HEK293 (cell line): Measurements from ENCODE around the gene IL17REL.

Experiments used
- ZNF561 ChIP-seq: fragments of 450-650 bp; IDR thresholded peaks from 2 replicates; pipeline ENCODE4 v1.5.1; 2018; ENCODE audit warnings: missing biosample characterization, missing genetic modification characterization, borderline replicate concordance
- ZNF670 ChIP-seq: fragments of 450-650 bp; formaldehyde crosslinking; IDR thresholded peaks from 2 replicates; pipeline ENCODE4 v1.5.1; 2016; ENCODE audit warnings: missing biosample characterization, missing genetic modification characterization, low read depth
- ZNF707 ChIP-seq: fragments of 450-650 bp; formaldehyde crosslinking; IDR thresholded peaks from 2 replicates; pipeline ENCODE4 v1.5.1; 2016; ENCODE audit warnings: missing biosample characterization, missing genetic modification characterization
- TF ChIP-seq, protein P1 (sequence below): fragments of 450-650 bp; formaldehyde crosslinking; IDR thresholded peaks from 2 replicates; pipeline ENCODE4 v1.5.1; 2016; ENCODE audit warnings: missing biosample characterization, missing genetic modification characterization
- TF ChIP-seq, protein P2 (sequence below): fragments of 450-650 bp; formaldehyde crosslinking; IDR thresholded peaks from 2 replicates; pipeline ENCODE4 v1.5.1; 2016; ENCODE audit warnings: missing biosample characterization, missing genetic modification characterization

DNA sequence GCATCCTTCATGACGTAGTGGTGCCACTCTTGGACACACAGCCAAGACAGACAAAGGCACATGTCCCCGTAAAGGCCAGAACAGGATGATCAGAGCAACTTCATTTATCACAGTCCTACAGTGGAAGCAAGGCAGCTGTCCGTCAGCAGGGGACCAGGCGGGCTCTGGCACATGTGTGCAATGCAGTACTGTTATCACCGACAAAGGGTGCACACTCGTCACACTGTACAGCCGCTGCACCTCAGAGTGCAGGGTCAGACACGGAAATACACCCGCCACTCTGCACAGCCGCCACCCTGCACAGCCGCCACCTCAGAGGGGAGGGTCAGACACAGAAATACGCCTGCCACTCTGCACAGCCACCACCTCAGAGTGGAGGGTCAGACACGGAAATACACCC lies 13.4 kb upstream of the IL17REL start:
- TF ChIP-seq, protein P1, sequence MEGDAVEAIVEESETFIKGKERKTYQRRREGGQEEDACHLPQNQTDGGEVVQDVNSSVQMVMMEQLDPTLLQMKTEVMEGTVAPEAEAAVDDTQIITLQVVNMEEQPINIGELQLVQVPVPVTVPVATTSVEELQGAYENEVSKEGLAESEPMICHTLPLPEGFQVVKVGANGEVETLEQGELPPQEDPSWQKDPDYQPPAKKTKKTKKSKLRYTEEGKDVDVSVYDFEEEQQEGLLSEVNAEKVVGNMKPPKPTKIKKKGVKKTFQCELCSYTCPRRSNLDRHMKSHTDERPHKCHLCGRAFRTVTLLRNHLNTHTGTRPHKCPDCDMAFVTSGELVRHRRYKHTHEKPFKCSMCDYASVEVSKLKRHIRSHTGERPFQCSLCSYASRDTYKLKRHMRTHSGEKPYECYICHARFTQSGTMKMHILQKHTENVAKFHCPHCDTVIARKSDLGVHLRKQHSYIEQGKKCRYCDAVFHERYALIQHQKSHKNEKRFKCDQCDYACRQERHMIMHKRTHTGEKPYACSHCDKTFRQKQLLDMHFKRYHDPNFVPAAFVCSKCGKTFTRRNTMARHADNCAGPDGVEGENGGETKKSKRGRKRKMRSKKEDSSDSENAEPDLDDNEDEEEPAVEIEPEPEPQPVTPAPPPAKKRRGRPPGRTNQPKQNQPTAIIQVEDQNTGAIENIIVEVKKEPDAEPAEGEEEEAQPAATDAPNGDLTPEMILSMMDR (tag by site-specific recombination): no peak
- TF ChIP-seq, protein P2, sequence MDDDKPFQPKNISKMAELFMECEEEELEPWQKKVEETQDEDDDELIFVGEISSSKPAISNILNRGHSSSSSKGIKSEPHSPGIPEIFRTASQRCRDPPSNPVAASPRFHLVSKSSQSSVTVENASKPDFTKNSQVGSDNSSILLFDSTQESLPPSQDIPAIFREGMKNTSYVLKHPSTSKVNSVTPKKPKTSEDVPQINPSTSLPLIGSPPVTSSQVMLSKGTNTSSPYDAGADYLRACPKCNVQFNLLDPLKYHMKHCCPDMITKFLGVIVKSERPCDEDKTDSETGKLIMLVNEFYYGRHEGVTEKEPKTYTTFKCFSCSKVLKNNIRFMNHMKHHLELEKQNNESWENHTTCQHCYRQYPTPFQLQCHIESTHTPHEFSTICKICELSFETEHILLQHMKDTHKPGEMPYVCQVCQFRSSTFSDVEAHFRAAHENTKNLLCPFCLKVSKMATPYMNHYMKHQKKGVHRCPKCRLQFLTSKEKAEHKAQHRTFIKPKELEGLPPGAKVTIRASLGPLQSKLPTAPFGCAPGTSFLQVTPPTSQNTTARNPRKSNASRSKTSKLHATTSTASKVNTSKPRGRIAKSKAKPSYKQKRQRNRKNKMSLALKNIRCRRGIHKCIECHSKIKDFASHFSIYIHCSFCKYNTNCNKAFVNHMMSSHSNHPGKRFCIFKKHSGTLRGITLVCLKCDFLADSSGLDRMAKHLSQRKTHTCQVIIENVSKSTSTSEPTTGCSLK: no peak
- TF ChIP-seq ZNF561 (tag by site-specific recombination) (no peak), ZNF707 (tag by site-specific recombination) (no peak), ZNF670 (tag by site-specific recombination) (no peak)
